ENCODE data around the gene TBC1D5. TPM values are rescaled to one million over a fixed set of nuclear protein-coding genes. Genes with fewer than 3 reads are reported as not detected.

The TBC1D5 gene
- total and polyA plus RNA-seq, 12 donors, result 6.4 to 108 (median 70.7) TPM

GRCh38 chr3:17300441-17300840, 442.0 kb downstream of the TBC1D5 start:
- Histone ChIP-seq H3K4me3 (no peak overlapping the region), H3K36me3 (replicated peaks in 1 of 2) (no peaks in the 10 kb centered on the region), H3K9me3 (replicated peaks in 1 of 3) (no peaks in the 10 kb centered on the region), H3K27me3 (no peaks in the 10 kb centered on the region), H3K4me1 (replicated peaks in 1 of 2) (peaks cover 0 to 18% of the 10 kb centered on the region in 2 donors), H3K27ac (no peak overlapping the region)
- 66 to 87% (median 78%) methylated on average over 4 of the region's 4 CpGs for whole genome bisulfite sequencing, 4 donors
- DNase-seq, result no peak
- intact Hi-C loops (cut with DNase I), result no loop called here
- TF ChIP-seq POLR2A (IDR thresholded peaks at IDR 0.05), result no peak
- TF ChIP-seq CTCF (IDR thresholded peaks at IDR 0.05), result no peak

- Histone ChIP-seq H3K27ac (no peak overlapping the region), H3K27me3 (no peaks in the 10 kb centered on the region), H3K4me3 (no peak overlapping the region), H3K9me3 (replicated peaks in 1 of 3) (no peaks in the 10 kb centered on the region), H3K4me1 (replicated peaks in 1 of 2) (peaks cover 0 to 13% of the 10 kb centered on the region in 2 donors), H3K36me3 (replicated peaks in 1 of 2) (no peaks in the 10 kb centered on the region)
- no peak for TF ChIP-seq CTCF (IDR thresholded peaks at IDR 0.05)
- TF ChIP-seq POLR2A (IDR thresholded peaks at IDR 0.05), result no peak
- intact Hi-C loops (cut with DNase I), result no loop called here
- DNase-seq, result no peak
Measured at GRCh38 chr3:17298038-17298437, 444.4 kb downstream of the TBC1D5 start.

- TF ChIP-seq CTCF (IDR thresholded peaks at IDR 0.05), result no peak
- TF ChIP-seq POLR2A (IDR thresholded peaks at IDR 0.05), result no peak
- intact Hi-C loops (cut with DNase I), result no loop called here
- no peak overlapping the region for H3K27ac ChIP-seq
Measured at GRCh38 chr3:17292556-17292955, 449.9 kb downstream of the TBC1D5 start.

GRCh38 chr3:17290894-17291293, 451.5 kb downstream of the TBC1D5 start:
- 44 to 54% (median 49%) methylated on average over 2 of the region's 2 CpGs for WGBS, 4 donors
- intact Hi-C loops (cut with DNase I), result no loop called here
- TF ChIP-seq POLR2A (IDR thresholded peaks at IDR 0.05) (no peak), CTCF (IDR thresholded peaks at IDR 0.05) (no peak)
- Histone ChIP-seq H3K27me3 (no peaks in the 10 kb centered on the region), H3K36me3 (replicated peaks in 1 of 2) (no peaks in the 10 kb centered on the region), H3K4me1 (replicated peaks in 1 of 2) (no peaks in the 10 kb centered on the region), H3K4me3 (no peak overlapping the region), H3K27ac (no peak overlapping the region), H3K9me3 (replicated peaks in 1 of 3) (no peaks in the 10 kb centered on the region)
- DNase-seq, result peak in 5 of 7 donors; percentile 19 to 43 (median 35)

More at GRCh38 chr3:17292556-17292955, 449.9 kb downstream of the TBC1D5 start:
- no peaks in the 10 kb centered on the region for H3K4me1 ChIP-seq (replicated peaks in 1 of 2)
- no peaks in the 10 kb centered on the region for H3K27me3 ChIP-seq
- no peak for DNase-seq
- H3K36me3 ChIP-seq (replicated peaks in 1 of 2), result no peaks in the 10 kb centered on the region
- H3K9me3 ChIP-seq (replicated peaks in 1 of 3), result no peaks in the 10 kb centered on the region
- H3K4me3 ChIP-seq, result no peak overlapping the region
